Epithelial cell of proximal tubule (primary cell): ENCODE data around the gene CFAP46. TPM values are rescaled to one million over a fixed set of nuclear protein-coding genes. Genes with fewer than 3 reads are reported as not detected.
"Not testable (repeated sequence)": the region's sequence is repeated elsewhere in the genome, so short reads cannot be mapped to it uniquely, and the experiment has no call there.

Experiments
- DNase-seq: peaks from one replicate; pipeline ENCODE4 v3.0.0-alpha.2; 2011; ENCODE audit warnings: low read depth
- H3K4me3 ChIP-seq: 2 replicates; pipeline ENCODE4 v1.5.1; 2011; ENCODE audit warnings: low read depth, mild to moderate bottlenecking, low read length
- total RNA-seq: library from RNA; depleted of rRNA; stranded (reverse); fragments of >200 nt; gene quantifications from 2 replicates; pipeline ENCODE4 v1.2.3, GENCODE V29; 2015
- TF ChIP-seq, protein P1 (sequence below): conservative IDR thresholded peaks from 2 replicates; pipeline ENCODE4 v1.5.1; 2012; ENCODE audit warnings: low read depth, mild to moderate bottlenecking, low read length

CFAP46 gene
- total RNA-seq, 1 donor from 2014 or later = 2.2 TPM

DNA sequence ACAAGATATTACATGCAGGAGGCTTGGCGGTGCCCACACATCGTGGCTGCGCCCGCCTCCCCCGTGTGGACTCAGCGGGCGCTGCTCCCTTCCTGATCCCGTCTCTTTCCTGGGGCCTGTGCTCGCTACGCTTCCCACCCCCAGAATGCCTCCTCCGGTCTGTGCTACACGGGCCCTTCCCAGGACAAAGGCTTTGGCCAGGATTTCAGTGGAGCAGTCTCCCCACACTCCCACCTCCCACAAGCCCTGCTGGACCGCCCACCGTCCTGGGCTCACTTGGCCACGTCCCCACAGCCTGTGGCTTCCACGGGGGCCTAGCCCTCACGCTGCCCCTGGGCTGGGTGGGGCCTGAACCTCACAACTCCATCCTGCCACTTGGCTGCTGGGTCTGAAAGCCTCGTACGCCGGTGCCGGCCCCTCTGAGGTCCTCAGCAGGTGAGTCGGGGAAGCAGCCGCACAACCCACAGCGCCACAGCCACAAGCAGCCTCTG lies 17.3 kb downstream of the CFAP46 start:
- DNase-seq = no peak
- TF ChIP-seq, protein P1, sequence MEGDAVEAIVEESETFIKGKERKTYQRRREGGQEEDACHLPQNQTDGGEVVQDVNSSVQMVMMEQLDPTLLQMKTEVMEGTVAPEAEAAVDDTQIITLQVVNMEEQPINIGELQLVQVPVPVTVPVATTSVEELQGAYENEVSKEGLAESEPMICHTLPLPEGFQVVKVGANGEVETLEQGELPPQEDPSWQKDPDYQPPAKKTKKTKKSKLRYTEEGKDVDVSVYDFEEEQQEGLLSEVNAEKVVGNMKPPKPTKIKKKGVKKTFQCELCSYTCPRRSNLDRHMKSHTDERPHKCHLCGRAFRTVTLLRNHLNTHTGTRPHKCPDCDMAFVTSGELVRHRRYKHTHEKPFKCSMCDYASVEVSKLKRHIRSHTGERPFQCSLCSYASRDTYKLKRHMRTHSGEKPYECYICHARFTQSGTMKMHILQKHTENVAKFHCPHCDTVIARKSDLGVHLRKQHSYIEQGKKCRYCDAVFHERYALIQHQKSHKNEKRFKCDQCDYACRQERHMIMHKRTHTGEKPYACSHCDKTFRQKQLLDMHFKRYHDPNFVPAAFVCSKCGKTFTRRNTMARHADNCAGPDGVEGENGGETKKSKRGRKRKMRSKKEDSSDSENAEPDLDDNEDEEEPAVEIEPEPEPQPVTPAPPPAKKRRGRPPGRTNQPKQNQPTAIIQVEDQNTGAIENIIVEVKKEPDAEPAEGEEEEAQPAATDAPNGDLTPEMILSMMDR = no peak
- no peak overlapping the region for H3K4me3 ChIP-seq

DNA sequence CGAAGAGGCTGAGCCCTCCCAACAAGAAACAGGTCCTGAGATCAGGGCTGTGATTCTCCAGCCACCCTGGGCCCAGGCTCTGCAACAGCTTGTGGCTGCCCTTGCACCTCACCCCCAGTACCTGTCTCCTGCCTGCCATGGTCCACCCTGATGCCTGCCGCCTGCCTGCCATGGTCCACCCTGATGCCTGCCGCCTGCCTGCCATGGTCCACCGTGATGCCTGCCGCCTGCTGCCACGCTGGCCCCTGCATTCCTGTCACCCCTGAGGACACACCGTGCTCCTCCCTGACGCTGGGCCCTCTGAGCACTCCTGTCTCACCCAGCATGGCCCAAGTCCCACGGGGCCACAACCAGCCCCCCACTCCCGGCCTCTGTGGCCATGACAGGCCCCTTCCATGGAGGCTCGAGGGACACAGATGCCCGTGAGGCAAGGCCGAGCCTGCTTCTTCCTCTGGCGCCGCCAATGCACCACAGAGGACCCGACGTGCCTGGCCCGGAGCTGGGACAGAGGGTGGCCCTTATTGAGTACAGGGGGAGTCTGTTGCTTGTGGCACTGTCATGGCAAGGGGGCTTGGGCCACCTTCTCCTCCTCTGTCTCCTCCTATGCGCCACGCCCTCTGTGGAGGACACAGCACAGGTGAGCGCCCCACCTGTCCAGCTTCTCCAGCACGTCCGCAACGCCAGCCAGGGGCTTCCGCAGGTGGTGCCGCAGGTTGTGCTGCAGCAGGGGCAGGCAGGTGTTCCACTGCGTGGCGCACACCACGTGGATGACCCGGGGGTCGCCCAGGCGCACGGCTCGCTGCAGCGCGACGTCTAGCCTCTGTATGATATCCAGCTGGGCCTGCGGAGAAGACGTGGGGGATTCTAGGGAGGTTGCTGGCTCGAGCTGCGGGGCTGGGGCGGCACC lies 18.1 kb downstream of the CFAP46 start:
- TF ChIP-seq, protein P1 = no peak
- no peak for DNase-seq
- H3K4me3 ChIP-seq = no peak overlapping the region

DNA sequence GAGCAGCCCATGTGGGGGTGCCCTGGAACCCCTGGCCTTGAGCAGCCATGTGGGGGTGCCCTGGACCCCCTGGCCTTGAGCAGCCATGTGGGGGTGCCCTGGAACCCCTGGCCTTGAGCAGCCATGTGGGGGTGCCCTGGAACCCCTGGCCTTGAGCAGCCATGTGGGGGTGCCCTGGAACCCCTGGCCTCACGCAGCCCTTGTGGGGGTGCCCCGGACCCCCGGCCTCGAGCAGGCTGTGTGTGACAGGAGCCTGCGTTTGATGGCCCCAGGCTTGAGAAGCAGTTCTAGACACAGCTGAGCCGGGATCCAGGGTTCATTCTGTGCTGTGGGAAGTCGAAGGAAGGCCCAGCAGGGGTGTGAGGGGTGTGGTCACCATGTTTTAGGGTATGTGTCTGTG lies 19.0 kb downstream of the CFAP46 start:
- DNase-seq, H3K4me3 ChIP-seq: not testable (repeated sequence)

DNA sequence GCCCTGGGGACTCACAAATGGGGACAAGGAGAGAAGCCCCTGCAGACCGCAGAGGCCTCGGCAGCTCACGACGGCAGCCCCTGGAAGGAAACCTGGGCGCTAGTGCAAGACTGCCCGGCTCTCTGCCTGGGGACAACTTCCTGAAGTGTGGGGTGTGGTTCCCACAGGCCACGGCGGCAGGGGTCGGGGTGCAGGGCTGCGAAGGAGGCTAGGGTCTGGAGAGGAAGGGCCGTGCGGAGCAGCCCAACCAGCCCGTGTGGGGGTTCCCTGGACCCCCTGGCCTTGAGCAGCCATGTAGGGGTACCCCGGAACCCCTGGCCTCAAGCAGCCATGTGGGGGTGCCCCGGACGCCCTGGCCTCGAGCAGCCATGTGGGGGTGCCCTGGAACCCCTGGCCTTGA lies 19.5 kb downstream of the CFAP46 start:
- no peak for DNase-seq
- no peak overlapping the region for H3K4me3 ChIP-seq
- TF ChIP-seq, protein P1 = no peak

DNA sequence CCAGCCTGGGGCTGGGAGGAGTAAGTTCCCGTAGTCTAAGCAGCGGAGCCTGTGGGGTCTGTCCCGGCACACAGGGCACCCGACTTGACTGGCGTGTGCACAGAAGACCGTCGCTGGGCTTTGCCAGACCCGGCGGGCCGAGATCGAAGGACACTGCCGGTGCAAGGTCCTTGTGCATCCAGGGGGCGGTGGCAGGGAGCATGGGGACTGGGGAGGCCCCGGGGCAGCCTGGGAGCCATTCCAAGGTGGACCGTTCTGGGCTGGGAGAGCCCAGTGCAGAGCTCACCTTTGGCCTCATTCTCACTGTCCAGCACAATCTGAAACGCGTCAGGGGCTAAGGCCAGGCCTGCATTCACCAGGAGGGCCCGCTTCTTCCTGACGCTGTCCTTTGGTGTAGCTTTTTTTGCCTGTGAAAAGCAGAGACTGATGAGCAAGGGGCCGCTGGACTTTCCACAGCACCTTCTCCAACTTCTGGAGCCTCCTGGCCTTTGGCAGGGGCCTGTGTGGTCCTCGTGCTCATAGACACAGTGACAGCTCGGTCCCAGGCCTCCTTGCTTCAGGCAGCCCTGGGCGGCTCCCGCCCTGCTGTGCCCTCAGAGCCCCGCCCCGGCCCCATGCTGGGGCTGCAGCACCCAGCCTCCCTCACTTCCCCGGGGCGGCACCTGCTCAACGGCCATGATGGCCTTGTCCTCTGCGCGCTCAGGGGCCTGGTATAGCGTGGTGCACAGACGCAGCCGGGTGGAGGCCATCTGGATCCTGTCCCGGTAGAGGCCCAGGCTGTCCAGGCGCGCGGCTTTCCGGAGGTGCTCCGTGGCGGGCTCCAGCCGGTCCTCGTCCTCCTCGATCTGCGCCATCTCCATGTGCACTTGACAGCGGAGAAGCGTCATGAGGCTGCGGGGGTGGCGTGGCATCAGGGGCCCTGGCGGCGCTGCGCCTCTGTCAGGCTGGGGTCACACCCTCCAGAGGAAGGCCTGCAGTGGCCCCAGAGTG lies 20.3 kb downstream of the CFAP46 start:
- no peak for DNase-seq
- TF ChIP-seq, protein P1 = no peak
- no peak overlapping the region for H3K4me3 ChIP-seq

DNA sequence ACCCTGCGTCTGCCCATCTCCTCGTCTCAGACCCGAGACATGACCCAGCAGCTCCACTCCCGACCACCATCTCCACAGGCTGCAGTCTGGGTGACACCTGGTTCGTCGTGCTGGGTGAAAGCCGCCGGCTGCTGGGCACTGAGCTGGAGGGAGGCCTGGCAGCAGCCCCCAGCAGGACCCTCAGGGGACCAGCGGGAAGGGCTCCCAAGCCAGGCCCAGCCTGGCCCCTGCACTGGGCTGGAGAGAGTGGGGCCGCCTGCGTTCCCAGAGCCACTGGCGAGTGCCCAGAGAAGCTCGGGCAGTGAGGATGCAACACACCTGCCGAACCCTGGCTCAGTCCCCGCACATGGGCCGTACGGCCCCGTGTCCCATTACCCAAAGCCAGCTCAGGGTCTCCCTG lies 21.3 kb downstream of the CFAP46 start:
- TF ChIP-seq, protein P1 = no peak
- H3K4me3 ChIP-seq = no peak overlapping the region
- no peak for DNase-seq
